Measurements from ENCODE around the gene CCDC124.
"Not testable (repeated sequence)": the region's sequence is repeated elsewhere in the genome, so short reads cannot be mapped to it uniquely, and the experiment has no call there.

Gene CCDC124

GRCh38 chr19:17932485-17933338 is at the start of gene CCDC124:
TSS of gene CCDC124 (plus strand) at chr19:17933015. CDS start at chr19:17936421, 3,406 bp downstream.
- peak; percentile 92 for DNase-seq

- no peak for DNase-seq
Measured at GRCh38 chr19:17883627-17884410, 49.0 kb upstream of the CCDC124 start.

GRCh38 chr19:17886515-17886914 is 46.3 kb upstream of the CCDC124 start:
- no peak for DNase-seq

- DNase-seq = not testable (repeated sequence)
Measured at GRCh38 chr19:17887221-17887620, 45.6 kb upstream of the CCDC124 start.

- DNase-seq = no peak
Measured at GRCh38 chr19:17888260-17888659, 44.6 kb upstream of the CCDC124 start.

GRCh38 chr19:17889609-17890214 is 43.1 kb upstream of the CCDC124 start:
- no peak for DNase-seq

GRCh38 chr19:17893766-17894165 is 39.0 kb upstream of the CCDC124 start:
- DNase-seq = no peak

GRCh38 chr19:17902701-17903100 is 30.1 kb upstream of the CCDC124 start:
- no peak for DNase-seq

GRCh38 chr19:17908244-17908643 is 24.6 kb upstream of the CCDC124 start:
- DNase-seq = no peak

- DNase-seq = no peak
Measured at GRCh38 chr19:17909003-17909732, 23.6 kb upstream of the CCDC124 start.

GRCh38 chr19:17910791-17911360 is 21.9 kb upstream of the CCDC124 start:
- no peak for DNase-seq

GRCh38 chr19:17915940-17916593 is 16.7 kb upstream of the CCDC124 start:
- DNase-seq = no peak

GRCh38 chr19:17918151-17918550 is 14.7 kb upstream of the CCDC124 start:
- DNase-seq = not testable (repeated sequence)

- not testable (repeated sequence) for DNase-seq
Measured at GRCh38 chr19:17919122-17919521, 13.7 kb upstream of the CCDC124 start.

- DNase-seq = no peak
Measured at GRCh38 chr19:17920527-17920926, 12.3 kb upstream of the CCDC124 start.

GRCh38 chr19:17922138-17922537 is 10.7 kb upstream of the CCDC124 start:
- no peak for DNase-seq

- DNase-seq = no peak
Measured at GRCh38 chr19:17926044-17926443, 6.8 kb upstream of the CCDC124 start.

- no peak for DNase-seq
Measured at GRCh38 chr19:17929056-17929455, 3.8 kb upstream of the CCDC124 start.

- no peak for DNase-seq
Measured at GRCh38 chr19:17931532-17932191, 1.2 kb upstream of the CCDC124 start.

- no peak for DNase-seq
Measured at GRCh38 chr19:17933414-17934129, 757 bp downstream of the CCDC124 start.

GRCh38 chr19:17936379-17936778 is 3.6 kb downstream of the CCDC124 start:
- DNase-seq = no peak
